Upper lobe of left lung (tissue), 6 donors: Measurements from ENCODE around the gene EMILIN1. TPM values are rescaled to one million over a fixed set of nuclear protein-coding genes. Genes with fewer than 3 reads are reported as not detected.

Source experiments
- ATAC-seq, 2 donors: fragments of 200-7000 bp; cut with Tn5 transposase; one replicate each; pipeline ENCODE4 v1.9.1; 2022; ENCODE audit warnings: mild to moderate bottlenecking in 2 of 2, moderate library complexity in 2 of 2; ENCODE audit not compliant: low FRiP score in 2 of 2
- DNase-seq, 2 donors: peaks; one replicate each; pipeline ENCODE4 v3.0.0-alpha.2; 2019 to 2020
- H3K27ac ChIP-seq, 4 donors: fragments of 200-600 bp; sonication (generic); one replicate each; pipeline ENCODE4 v1.5.1; 2016 to 2019
- H3K27me3 ChIP-seq, 4 donors: fragments of 200-600 bp; sonication (generic); one replicate each; pipeline ENCODE4 v1.5.1; 2017 to 2019
- H3K36me3 ChIP-seq, 4 donors: fragments of 200-600 bp; sonication (generic); one replicate each; pipeline ENCODE4 v1.5.1; 2016 to 2019
- H3K4me1 ChIP-seq, 4 donors: fragments of 200-600 bp; sonication (generic); one replicate each; pipeline ENCODE4 v1.5.1; 2018 to 2019
- H3K4me3 ChIP-seq, 4 donors: fragments of 200-600 bp; sonication (generic); one replicate each; pipeline ENCODE4 v1.5.1; 2017 to 2019; ENCODE audit warnings: mild to moderate bottlenecking in 2 of 4, moderate library complexity in 1 of 4
- H3K9me3 ChIP-seq, 4 donors: fragments of 200-600 bp; sonication (generic); one replicate each; pipeline ENCODE4 v1.5.1; 2018 to 2019
- EP300 ChIP-seq, 4 donors: sonication (generic); formaldehyde crosslinking; IDR thresholded peaks; one replicate each; pipeline ENCODE4 v1.5.1; 2017; ENCODE audit warnings: antibody characterized with exemption in 4 of 4, control low read depth in 2 of 4
- POLR2A ChIP-seq, 4 donors: fragments of 450-650 bp; IDR thresholded peaks; one replicate each; pipeline ENCODE4 v1.5.1; 2016 to 2017; ENCODE audit warnings: antibody characterized with exemption in 4 of 4, mild to moderate bottlenecking in 2 of 4
- POLR2AphosphoS5 ChIP-seq, 2 donors: sonication (generic); formaldehyde crosslinking; IDR thresholded peaks; one replicate each; pipeline ENCODE4 v1.5.1; 2017; ENCODE audit warnings: antibody characterized with exemption in 2 of 2
- WGBS, 2 donors: methylation state at CpG; one replicate each; pipeline ENCODE4 v1.1.5; 2017 to 2018; 5-methylcytosine and 5-hydroxymethylcytosine counted together
- total RNA-seq, 6 donors: library from RNA; depleted of rRNA in 4 of 6; stranded (reverse); fragments of >200 nt in 4 of 6; gene quantifications; one replicate each; pipeline versions ENCODE4 v1.1.0 to v1.2.1, GENCODE V29; 2016 to 2021
- TF ChIP-seq, protein P1 (sequence below), 6 experiments: fragments of 450-650 bp in 4 of 6; fragments of 200-600 bp in 2 of 6; sonication (generic) in 2 of 6; IDR thresholded peaks; one replicate each; pipeline ENCODE4 v1.5.1; 2016 to 2019; ENCODE audit warnings: antibody characterized with exemption in 6 of 6
- donor health status: DM: no; HTN: no; CAD: no; lungs with moderate emphysema.
- donor health status: DM: no; HTN: yes; CAD: no; lungs with severe emphysema.

Gene EMILIN1
- total RNA-seq, 6 donors from 2014 or later: 20.7 to 158 (median 49.0) TPM

DNA sequence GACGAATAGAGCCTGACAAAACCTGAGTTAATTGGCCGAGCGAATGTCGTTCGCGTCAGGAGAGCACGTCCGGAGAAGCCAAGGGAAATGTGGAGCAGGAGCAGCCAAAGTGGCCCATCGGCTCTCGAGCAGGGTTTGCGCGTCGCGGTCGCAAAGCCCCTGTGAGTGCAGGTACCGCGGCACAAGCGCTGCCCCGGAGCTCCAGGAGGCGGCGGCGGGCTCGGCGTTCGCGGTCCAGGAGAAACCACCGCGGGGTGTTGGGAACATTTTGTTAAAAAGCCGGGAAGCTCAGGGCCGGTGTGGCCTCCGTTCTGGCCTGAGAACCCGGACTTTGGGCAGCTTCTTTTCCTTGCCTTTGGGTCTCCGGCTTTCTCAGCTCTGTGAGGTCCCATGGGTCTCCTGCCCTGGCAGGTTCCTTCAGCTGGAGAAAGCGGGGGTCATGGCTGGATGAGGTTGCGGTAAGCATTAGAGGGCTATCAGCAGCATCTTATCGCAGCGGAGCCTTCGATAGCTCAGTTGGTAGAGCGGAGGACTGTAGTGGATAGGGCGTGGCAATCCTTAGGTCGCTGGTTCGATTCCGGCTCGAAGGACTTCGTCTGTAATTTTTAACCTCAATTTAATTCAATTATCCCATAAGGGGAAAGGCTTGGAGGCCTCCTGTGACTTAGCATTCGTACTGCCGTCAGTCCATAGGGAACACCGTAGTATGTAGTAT lies 28.0 kb upstream of the EMILIN1 start:
- WGBS, 2 donors: 0% methylated on average over 12 to 48 of the region's 48 CpGs
- Histone ChIP-seq H3K9me3 (no peaks in the 10 kb centered on the region), H3K4me3 (peak overlapping the region; percentile 83 to 97 (median 94)), H3K27ac (peak overlapping the region; percentile 73 to 89 (median 86)), H3K36me3 (peaks cover 0 to 19% (median 9%) of the 10 kb centered on the region in 4 donors), H3K4me1 (peaks cover 11 to 19% (median 16%) of the 10 kb centered on the region in 4 donors), H3K27me3 (no peaks in the 10 kb centered on the region)
- TF ChIP-seq, protein P1, sequence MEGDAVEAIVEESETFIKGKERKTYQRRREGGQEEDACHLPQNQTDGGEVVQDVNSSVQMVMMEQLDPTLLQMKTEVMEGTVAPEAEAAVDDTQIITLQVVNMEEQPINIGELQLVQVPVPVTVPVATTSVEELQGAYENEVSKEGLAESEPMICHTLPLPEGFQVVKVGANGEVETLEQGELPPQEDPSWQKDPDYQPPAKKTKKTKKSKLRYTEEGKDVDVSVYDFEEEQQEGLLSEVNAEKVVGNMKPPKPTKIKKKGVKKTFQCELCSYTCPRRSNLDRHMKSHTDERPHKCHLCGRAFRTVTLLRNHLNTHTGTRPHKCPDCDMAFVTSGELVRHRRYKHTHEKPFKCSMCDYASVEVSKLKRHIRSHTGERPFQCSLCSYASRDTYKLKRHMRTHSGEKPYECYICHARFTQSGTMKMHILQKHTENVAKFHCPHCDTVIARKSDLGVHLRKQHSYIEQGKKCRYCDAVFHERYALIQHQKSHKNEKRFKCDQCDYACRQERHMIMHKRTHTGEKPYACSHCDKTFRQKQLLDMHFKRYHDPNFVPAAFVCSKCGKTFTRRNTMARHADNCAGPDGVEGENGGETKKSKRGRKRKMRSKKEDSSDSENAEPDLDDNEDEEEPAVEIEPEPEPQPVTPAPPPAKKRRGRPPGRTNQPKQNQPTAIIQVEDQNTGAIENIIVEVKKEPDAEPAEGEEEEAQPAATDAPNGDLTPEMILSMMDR (IDR thresholded peaks at IDR 0.05): peak; percentile 52 to 72 (median 60)
- TF ChIP-seq EP300 (IDR thresholded peaks at IDR 0.05): no peak
- ATAC-seq (peak; percentile 87 to 92), DNase-seq (peak; percentile 91 to 94)

DNA sequence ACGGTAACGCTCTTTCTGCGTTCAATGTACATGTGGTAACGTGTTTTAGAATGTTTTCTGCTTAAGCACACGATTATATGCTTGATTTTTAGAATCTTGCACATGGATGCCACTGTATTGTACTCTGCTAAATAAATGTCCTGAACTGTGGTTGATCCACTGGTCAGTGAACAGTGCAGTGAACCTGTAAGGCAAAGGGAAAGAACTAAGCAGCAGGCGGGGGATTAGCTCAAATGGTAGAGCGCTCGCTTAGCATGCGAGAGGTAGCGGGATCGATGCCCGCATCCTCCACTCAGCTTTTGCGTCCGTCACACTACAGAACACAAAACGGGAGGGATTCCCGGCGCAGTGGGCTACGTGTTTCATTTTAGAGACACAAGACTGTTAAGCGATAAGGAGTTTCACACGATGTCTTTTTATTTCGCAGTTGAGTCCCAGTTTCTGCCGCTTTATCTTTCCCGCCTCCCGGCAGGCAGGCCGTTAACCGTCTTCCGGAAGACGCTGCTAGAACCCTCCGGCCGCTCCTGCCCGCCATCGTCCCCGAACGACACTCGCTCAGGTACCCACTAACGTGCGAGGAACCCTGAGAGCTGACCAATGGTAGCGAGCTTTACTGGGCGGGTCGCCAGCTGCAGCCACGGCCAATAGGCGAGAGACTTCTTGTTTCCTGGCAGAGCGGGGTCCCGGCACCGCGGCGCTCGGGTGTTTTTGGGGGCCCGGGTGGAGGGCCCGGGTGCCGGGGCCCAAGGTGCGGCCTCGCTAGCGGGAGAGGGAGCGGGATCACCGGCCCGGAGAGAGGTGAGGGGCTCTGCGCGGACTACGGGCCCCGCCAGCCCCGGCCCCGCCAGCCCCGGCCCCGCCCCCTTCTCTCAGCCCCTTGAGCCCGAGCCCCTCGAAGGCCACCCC lies 27.2 kb upstream of the EMILIN1 start, which contains the start of gene AGBL5:
Gene AGBL5, plus strand, starts transcription at position 673 of the 906 bp plus-strand sequence. CDS start 1,291 bp downstream, outside the sequence.
- Histone ChIP-seq H3K27ac (peak within 1 kb of the TSS; percentile 73 to 89 (median 86)), H3K36me3 (peaks cover 0 to 27% (median 15%) of the 10 kb centered on the region in 4 donors), H3K27me3 (no peaks in the 10 kb centered on the region), H3K4me1 (peaks cover 11 to 19% (median 16%) of the 10 kb centered on the region in 4 donors), H3K4me3 (peak within 1 kb of the TSS; percentile 83 to 97 (median 94)), H3K9me3 (no peaks in the 10 kb centered on the region)
- DNase-seq (peak; percentile 96), ATAC-seq (peak; percentile 91 to 92)
- WGBS, 2 donors: 0% methylated on average over 21 to 49 of the region's 67 CpGs
- TF ChIP-seq, protein P1 (IDR thresholded peaks at IDR 0.05): no peak
- peak; percentile 53 to 82 for TF ChIP-seq POLR2AphosphoS5 (IDR thresholded peaks at IDR 0.05)
- TF ChIP-seq EP300 (IDR thresholded peaks at IDR 0.05): no peak
- TF ChIP-seq POLR2A (IDR thresholded peaks at IDR 0.05): peak in 3 of 4 donors; percentile 52 to 71 (median 58)

DNA sequence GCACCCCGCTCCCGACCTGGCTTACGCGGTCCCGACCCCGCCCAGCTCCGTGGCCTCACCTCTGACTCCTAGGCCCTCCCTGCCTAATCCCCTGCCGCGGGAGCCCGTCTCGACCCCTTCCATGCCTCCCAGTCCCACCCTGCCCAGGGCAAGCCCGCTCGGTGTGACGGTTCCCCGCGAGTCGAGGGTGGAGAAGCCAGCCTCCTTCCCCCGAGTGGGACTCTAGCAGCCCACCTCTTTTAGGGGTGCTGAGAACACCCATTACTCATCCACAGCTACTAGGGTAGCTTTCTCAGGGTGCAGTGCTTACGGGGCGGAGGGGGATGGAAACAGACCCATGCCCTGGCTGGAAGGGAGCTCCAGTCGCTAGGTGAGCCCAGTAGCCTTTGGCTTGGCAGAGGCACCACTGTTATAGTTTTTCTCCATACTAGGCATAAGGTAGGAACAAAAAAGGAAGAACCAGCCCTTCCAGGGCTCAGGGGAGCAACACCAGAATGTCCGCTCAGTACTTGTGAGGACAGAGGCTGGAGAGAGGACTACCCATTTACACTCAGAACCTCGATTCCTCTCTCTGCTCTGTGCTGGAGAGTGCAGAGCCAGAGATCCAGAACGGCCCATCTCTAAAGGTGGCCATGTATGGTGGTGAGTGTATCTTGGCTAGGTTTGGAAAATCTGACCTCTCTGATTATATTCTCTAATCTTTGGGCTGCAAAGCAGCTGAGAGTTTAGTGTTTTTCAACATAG lies 26.3 kb upstream of the EMILIN1 start:
- DNase-seq (peak in 1 of 2 donors; percentile 27), ATAC-seq (no peak)
- WGBS, 2 donors: 19 to 42% methylated on average over 4 to 6 of the region's 24 CpGs
- peaks cover 11 to 19% (median 16%) of the 10 kb centered on the region in 4 donors for H3K4me1 ChIP-seq
- H3K9me3 ChIP-seq: no peaks in the 10 kb centered on the region
- peaks cover 0 to 35% (median 17%) of the 10 kb centered on the region in 4 donors for H3K36me3 ChIP-seq
- no peak for TF ChIP-seq EP300 (IDR thresholded peaks at IDR 0.05)
- TF ChIP-seq POLR2A (IDR thresholded peaks at IDR 0.05): no peak
- no peak for TF ChIP-seq POLR2AphosphoS5 (IDR thresholded peaks at IDR 0.05)
- TF ChIP-seq, protein P1 (IDR thresholded peaks at IDR 0.05): no peak
- peak overlapping the region; percentile 83 to 97 (median 94) for H3K4me3 ChIP-seq
- H3K27ac ChIP-seq: peak overlapping the region; percentile 73 to 89 (median 86)
- H3K27me3 ChIP-seq: no peaks in the 10 kb centered on the region

DNA sequence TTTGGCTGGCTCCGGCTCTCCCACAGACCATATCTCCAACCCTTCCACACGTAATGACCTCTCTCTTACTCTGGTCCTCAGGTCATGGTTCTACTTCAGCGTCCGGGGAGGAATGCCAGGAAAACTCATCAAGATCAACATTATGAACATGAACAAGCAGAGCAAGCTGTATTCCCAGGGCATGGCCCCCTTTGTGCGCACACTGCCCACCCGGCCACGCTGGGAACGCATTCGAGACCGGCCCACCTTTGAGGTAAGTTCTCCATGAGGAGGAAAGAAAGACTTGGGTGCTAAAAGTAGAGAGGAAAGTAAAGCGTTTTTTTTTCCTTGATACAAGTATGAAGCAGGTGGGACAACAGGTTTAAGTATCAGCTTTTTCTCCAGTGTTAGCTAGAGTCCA lies 25.1 kb upstream of the EMILIN1 start:
- Histone ChIP-seq H3K9me3 (no peaks in the 10 kb centered on the region), H3K27me3 (no peaks in the 10 kb centered on the region), H3K36me3 (peaks cover 0 to 48% (median 18%) of the 10 kb centered on the region in 4 donors), H3K4me3 (no peak overlapping the region), H3K4me1 (peaks cover 11 to 19% (median 16%) of the 10 kb centered on the region in 4 donors), H3K27ac (no peak overlapping the region)
- ATAC-seq (no peak), DNase-seq (peak in 1 of 2 donors; percentile 61)
- WGBS, 2 donors: 80 to 95% methylated on average over 11 of the region's 11 CpGs
- TF ChIP-seq POLR2AphosphoS5 (IDR thresholded peaks at IDR 0.05) (no peak), EP300 (IDR thresholded peaks at IDR 0.05) (no peak), POLR2A (IDR thresholded peaks at IDR 0.05) (no peak)
- TF ChIP-seq, protein P1 (IDR thresholded peaks at IDR 0.05): no peak
